Left ventricle myocardium inferior (tissue), 1 donor: Measurements from ENCODE around the gene MRPL41. TPM values are rescaled to one million over a fixed set of nuclear protein-coding genes. Genes with fewer than 3 reads are reported as not detected.

Source experiments
- DNase-seq: peaks from one replicate; pipeline ENCODE4 v3.0.0-alpha.2; 2020
- H3K27ac ChIP-seq: fragments of 200-600 bp; replicated peaks from 2 replicates; pipeline ENCODE4 v1.8.0; 2021
- H3K27me3 ChIP-seq: fragments of 200-600 bp; 2 replicates; pipeline ENCODE4 v1.8.0; 2021; ENCODE audit warnings: low read depth
- H3K36me3 ChIP-seq: fragments of 200-600 bp; 2 replicates; pipeline ENCODE4 v1.8.0; 2021
- H3K4me1 ChIP-seq: fragments of 200-600 bp; 2 replicates; pipeline ENCODE4 v1.8.0; 2021
- H3K4me3 ChIP-seq: fragments of 200-600 bp; 2 replicates; pipeline ENCODE4 v1.8.0; 2021; ENCODE audit warnings: mild to moderate bottlenecking, moderate library complexity
- H3K9me3 ChIP-seq: fragments of 200-600 bp; replicated peaks from 2 replicates; pipeline ENCODE4 v1.8.0; 2021
- CTCF ChIP-seq: fragments of 200-600 bp; IDR thresholded peaks from 2 replicates; pipeline ENCODE4 v1.8.0; 2021; ENCODE audit warnings: antibody characterized with exemption, mild to moderate bottlenecking, borderline replicate concordance
- intact Hi-C: fragments of 100-400 bp; cut with micrococcal nuclease; formaldehyde crosslinking; loops from one replicate; pipeline ENCODE4 v1.11.0; 2022
- total RNA-seq: library from RNA; stranded (reverse); fragmentation: NEBNext Ultra II Directional; extraction: Animal tissue kit (Norgen Biotek cat#: 25700); gene quantifications from one replicate; pipeline ENCODE4 v1.2.1, GENCODE V29; 2021
- donor health status: DM: no; HTN: yes; CAD: no; lungs with severe emphysema.

MRPL41 gene
- total RNA-seq, 1 donor from 2014 or later, result 233 TPM

- H3K4me1 ChIP-seq, result peaks cover 19% of the 10 kb centered on the region
- H3K4me3 ChIP-seq, result no peak overlapping the region
- DNase-seq, result no peak
- intact Hi-C loops, result no loop called here
- H3K27me3 ChIP-seq, result no peaks in the 10 kb centered on the region
- TF ChIP-seq CTCF, result no peak
- no peaks in the 10 kb centered on the region for H3K9me3 ChIP-seq
- H3K27ac ChIP-seq, result no peak overlapping the region
- H3K36me3 ChIP-seq, result peaks cover 39% of the 10 kb centered on the region
These were observed 36.6 kb downstream of the MRPL41 start for GRCh38 chr9:137588311-137588710.

- intact Hi-C loops, result no loop called here
- Histone ChIP-seq H3K9me3 (no peaks in the 10 kb centered on the region), H3K27ac (no peak overlapping the region), H3K36me3 (peaks cover 39% of the 10 kb centered on the region), H3K4me3 (peak overlapping the region; percentile 90), H3K27me3 (no peaks in the 10 kb centered on the region), H3K4me1 (peaks cover 19% of the 10 kb centered on the region)
- no peak for DNase-seq
- TF ChIP-seq CTCF, result no peak
These were observed 37.2 kb downstream of the MRPL41 start for GRCh38 chr9:137588891-137589290.

GRCh38 chr9:137589441-137590122 lies 37.9 kb downstream of the MRPL41 start:
- H3K27ac ChIP-seq, result no peak overlapping the region
- H3K4me3 ChIP-seq, result peak overlapping the region; percentile 90
- H3K4me1 ChIP-seq, result peaks cover 19% of the 10 kb centered on the region
- no peaks in the 10 kb centered on the region for H3K9me3 ChIP-seq
- H3K27me3 ChIP-seq, result no peaks in the 10 kb centered on the region
- no peak for DNase-seq
- no peak for TF ChIP-seq CTCF
- intact Hi-C loops, result no loop called here
- peaks cover 36% of the 10 kb centered on the region for H3K36me3 ChIP-seq

- H3K27me3 ChIP-seq, result no peaks in the 10 kb centered on the region
- H3K36me3 ChIP-seq, result peaks cover 30% of the 10 kb centered on the region
- intact Hi-C loops, result no loop called here
- H3K27ac ChIP-seq, result no peak overlapping the region
- DNase-seq, result no peak
- TF ChIP-seq CTCF, result no peak
- H3K9me3 ChIP-seq, result no peaks in the 10 kb centered on the region
- peak overlapping the region; percentile 90 for H3K4me3 ChIP-seq
- H3K4me1 ChIP-seq, result peaks cover 19% of the 10 kb centered on the region
These were observed 38.4 kb downstream of the MRPL41 start for GRCh38 chr9:137590123-137590468.

GRCh38 chr9:137590469-137591383 lies 39.0 kb downstream of the MRPL41 start, which contains the start of gene ZMYND19:
TSS of gene ZMYND19 (minus strand) at chr9:137590512. CDS start at chr9:137590263, 249 bp downstream.
- peaks cover 19% of the 10 kb centered on the region for H3K4me1 ChIP-seq
- peak within 1 kb of the TSS; percentile 90 for H3K4me3 ChIP-seq
- no peaks in the 10 kb centered on the region for H3K27me3 ChIP-seq
- peaks cover 24% of the 10 kb centered on the region for H3K36me3 ChIP-seq
- peak within 1 kb of the TSS; percentile 53 for H3K27ac ChIP-seq
- DNase-seq, result peak; percentile 90
- TF ChIP-seq CTCF, result peak; percentile 13
- intact Hi-C loops, result no loop called here
- H3K9me3 ChIP-seq, result no peaks in the 10 kb centered on the region
